Skeletal muscle cell (primary cell): ENCODE measurements around the gene HIVEP3.

Experiments
- DNase-seq: peaks from one replicate; pipeline ENCODE4 v3.0.0-alpha.2; 2010; ENCODE audit warnings: low read depth
- H3K4me3 ChIP-seq: 2 replicates; pipeline ENCODE4 v1.5.1; 2011; ENCODE audit warnings: low read depth, mild to moderate bottlenecking, control low read depth, low read length, moderate library complexity

Gene HIVEP3

DNA sequence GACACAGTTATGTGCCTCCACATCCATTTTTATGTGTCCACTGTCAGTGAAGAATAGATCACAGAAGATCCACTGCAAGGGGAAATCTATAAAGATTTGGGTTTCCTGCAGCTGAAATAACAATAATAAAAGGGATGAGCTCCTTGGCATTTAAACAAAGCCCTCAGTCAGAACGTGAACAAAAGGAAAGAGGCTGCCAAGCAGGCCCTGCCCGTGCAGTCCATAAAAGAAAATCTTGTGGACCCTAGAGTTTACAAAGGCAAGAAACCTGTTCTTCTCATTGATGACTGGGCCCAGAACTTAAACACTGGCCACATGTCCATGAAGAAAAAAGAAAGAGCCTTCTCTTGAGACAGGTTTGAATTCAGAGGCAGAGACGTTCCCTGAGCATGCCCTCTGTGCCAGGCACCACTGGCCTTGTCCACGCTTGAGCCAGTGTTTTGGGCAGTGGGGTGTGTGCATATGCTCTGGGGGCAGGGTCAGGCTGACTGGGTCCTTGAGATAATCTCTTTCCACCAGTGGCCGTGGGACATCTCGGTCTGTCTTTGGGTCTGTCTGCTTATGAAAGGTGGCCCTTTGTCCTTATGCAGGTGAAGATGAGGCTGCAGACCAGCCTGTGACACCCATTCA is 142.7 kb downstream of the HIVEP3 start:
- no peak overlapping the region for H3K4me3 ChIP-seq

DNA sequence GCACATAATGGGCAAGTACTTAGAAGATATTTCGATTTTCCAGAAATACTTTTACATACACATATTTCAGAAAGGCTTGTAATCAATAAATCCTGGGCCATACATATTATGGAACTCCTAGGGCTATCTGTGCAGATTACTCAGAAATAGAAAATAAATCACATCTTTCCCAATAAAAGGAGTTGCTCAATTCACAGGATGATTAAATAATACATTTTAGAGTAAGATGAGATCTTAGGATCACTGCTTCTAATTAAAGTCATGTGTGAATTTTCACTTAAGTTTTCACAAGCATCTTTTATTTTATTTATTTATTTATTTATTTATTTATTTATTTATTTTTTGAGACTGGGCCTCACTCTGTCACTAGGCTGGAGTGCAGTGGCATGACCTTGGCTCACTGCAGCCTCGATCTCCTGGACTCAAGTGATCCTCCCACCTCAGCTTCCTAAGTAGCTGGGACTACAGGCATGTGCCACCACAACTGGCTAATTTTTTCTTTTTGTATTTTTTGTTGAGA is 144.2 kb downstream of the HIVEP3 start:
- no peak overlapping the region for H3K4me3 ChIP-seq

More for the DNA sequence above, 142.7 kb downstream of the HIVEP3 start:
- no peak for DNase-seq

DNA sequence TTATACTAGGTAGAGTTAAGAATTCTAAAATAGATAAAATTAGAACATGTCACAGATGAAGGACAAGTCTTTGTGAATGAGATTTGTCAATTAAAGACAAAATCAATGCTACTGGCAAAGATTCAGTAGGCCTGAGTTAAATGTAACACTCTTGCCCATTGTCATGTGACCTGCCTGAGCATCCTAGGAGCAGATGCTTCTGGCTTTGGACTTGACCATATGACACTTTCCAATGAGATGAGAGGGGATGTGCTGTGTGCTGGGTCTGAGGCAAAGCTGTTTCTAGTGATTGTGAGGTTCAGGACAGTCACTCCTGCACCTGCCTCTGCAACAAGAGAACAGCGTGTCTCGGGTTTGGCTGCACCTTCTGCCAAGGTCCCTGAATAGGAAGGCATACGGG is 144.9 kb downstream of the HIVEP3 start:
- no peak overlapping the region for H3K4me3 ChIP-seq
- DNase-seq, result no peak

More for the DNA sequence above, 144.2 kb downstream of the HIVEP3 start:
- no peak for DNase-seq

DNA sequence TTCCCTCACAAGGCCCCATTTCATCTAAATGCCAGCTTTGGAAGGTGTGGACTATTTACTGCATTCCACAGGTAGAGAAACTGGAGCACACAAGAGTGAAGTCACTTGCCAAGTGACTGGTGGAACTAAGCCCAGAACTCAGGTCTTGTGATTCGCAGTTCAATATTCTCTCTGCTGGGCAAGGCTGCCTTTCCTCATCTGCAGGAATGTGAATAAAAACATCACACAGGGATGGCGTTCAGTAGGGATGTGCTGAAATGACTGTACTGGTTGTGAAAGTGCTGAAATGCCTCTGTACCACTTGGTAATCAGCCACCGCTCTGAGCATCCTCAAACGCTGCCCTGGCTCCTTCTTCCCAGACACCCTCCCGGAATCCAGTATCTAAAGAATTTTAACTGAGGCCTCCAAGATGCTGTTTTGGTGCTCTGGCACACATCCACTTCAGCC is 145.6 kb downstream of the HIVEP3 start:
- peak; percentile 73 for DNase-seq
- H3K4me3 ChIP-seq, result no peak overlapping the region

DNA sequence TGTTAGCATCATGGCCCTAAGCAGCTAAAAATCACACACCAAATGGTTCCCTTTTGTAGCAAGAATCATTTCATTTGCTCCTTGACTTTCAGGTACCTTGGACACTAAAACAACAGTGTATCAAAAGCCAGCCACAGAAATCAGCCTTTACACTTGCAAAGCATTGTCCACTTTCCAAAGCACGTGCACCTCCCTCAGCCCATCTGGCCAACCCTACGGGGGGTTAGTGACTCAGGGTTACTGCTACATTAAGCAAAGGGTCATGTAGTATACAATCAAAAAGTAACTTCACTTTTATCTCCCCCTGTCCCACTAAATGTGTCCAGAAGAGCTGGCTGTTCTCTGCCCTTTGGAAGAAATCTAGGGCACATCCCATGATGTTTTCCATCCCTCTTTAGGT is 149.7 kb downstream of the HIVEP3 start:
- DNase-seq, result no peak
- H3K4me3 ChIP-seq, result no peak overlapping the region

DNA sequence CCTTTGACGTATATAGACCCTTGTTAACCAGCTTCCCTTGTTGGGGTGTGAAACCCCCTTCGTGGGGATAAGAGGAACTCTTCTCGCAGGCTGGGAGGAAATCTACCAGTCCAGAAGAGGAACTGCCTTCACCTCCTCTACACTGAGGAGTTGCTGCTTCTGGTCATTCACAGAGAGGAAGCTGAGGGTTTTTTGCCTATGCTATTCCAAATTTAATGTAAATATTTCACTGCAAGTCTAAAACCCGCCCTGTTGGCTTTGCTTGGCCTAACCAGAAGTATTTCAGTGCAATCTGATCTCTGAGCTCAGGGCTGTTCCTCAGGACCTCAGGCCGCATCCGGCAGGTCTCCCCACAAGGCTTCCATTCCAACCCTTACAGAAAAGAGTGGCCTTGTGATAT is 150.1 kb downstream of the HIVEP3 start:
- H3K4me3 ChIP-seq, result no peak overlapping the region
- DNase-seq, result no peak

DNA sequence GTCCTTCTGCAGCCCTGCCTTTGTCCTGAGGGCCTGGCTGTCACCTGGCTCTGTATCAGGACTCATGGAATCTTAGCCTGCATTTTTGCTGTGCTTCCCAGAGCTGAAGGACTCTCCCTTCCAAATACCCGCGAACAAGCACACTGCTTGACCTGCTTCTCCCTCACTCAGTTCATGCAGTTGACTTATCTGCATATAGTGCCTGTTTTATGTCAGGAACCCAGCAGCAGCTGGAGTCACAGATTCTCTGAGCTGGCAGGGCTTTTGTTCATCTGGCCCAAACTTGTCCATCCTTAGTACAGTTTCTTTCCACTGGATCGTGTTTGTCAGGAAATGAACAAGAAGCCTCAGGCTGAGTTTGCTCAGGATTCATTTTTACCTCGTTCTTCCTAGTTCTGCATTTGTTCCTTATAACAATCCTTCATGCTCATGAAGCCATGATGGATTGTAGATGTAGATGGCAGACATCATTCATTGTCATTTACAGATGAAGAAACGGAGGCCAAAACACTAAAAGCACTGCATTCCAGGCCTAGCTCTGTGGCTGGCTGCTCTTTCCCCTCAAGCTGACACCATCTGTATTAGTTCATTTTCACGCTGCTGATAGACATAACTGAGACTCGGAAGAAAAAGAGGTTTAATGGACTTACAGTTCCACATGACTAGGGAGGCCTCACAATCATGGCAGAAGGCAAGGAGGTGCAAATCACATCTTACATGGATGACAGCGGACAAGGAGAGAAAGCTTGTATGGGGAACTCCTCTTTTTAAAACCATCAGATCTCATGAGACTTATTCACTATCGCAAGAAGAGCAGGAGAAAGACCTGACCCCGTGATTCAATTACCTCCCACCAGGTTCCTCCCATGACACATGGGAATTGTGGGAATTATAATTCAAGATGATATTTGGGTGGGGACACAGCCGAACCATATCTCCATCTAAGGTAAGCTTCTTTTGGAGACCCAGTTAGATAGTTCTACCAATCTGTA is 150.9 kb downstream of the HIVEP3 start:
- DNase-seq, result no peak
- H3K4me3 ChIP-seq, result no peak overlapping the region

DNA sequence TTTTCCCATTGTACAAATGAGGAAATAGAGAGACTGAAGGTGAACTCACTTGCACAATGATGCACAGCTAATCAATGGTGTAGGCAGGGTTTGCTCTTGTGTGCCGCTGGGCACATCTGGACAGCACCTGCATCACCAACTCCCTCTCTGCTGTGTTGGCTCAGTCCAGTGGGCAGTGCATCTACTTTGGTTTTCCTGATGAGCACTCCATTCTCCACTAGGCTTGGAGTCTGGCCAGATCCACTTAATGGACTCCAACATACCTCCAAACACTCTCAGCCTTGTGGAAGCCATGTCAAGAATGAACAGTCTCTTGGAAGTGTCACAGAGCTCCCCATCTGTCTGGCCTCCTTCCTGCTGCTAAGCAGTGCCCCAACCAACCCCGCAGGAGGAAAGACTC is 152.2 kb downstream of the HIVEP3 start:
- DNase-seq, result no peak
- H3K4me3 ChIP-seq, result no peak overlapping the region

DNA sequence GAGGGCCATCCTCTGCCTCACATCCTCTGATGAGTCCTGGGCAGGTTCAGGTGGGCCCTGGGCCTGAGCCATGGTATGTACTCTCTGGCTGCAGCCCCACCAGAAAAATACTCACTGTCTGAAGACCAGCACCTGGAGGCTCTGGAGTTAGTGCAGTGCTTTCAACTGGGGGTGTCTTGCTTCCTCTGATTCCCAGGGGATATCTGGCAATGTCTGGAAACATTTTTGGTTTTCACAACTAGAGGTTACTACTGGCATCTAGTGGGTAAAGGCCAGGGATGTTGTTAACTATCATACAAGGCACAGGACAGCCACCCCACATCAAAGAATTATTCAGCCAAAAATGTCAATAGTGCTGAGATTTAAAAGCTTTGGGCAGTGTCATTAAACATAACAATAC is 152.7 kb downstream of the HIVEP3 start:
- DNase-seq, result no peak
- no peak overlapping the region for H3K4me3 ChIP-seq

DNA sequence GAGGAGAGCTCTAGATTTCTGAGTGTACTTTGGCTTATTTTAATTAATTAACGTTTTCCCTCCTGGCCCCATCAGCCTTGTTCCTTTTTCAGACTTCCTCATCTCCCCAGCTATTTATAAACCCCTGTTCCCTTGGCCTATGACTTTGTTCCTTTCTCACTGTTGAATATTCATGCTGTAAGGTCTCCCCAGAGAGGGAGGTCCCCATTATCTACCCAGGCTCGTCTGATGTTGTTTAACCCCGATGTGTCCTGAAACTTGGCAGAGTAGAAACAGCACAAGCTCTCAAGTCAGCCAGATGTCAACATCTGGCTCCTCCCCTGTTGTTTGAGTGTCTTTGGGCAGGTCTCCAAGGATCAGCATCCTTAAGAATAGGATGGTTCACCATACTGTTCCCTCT is 153.6 kb downstream of the HIVEP3 start:
- no peak for DNase-seq

DNA sequence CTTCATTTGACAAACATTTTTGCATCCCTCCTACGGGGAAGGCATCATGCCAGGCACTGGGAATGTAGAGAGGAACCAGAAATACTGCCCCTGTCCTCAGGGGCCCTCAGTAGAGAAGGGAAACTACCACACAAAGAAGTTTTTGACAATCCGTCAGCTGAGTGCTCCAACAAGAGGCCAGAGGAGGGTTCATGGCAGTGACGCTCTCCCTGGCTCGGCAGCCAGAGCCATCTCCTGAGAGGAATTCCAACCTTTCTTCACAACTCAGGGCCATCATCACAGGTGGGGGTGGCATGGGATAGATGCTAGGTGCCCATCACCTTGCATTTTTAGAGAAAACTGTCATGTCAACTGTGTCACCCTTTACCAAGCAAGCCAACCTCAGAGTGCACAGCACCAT is 154.1 kb downstream of the HIVEP3 start:
- H3K4me3 ChIP-seq, result no peak overlapping the region
- no peak for DNase-seq

More for the DNA sequence above, 153.6 kb downstream of the HIVEP3 start:
- H3K4me3 ChIP-seq, result no peak overlapping the region

DNA sequence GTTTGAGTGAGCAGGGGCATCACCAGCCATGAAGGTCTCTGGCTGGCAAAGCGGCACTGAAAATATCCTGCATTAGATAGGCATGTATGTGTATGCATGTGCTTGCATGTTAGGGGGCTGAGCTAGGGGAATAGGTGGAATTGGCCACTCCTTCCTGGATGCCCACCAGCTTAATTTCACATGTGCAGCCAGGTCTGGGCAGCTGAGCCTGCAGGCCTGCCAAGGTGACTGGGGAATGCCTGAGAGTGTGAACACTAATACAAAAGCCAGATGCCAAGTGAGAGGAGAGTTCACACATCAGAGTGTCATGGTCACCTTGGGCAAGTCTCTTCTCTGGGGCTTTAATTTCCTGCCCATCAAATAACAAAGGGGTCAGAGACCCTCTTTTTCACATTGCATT is 155.9 kb downstream of the HIVEP3 start:
- no peak overlapping the region for H3K4me3 ChIP-seq
- no peak for DNase-seq

DNA sequence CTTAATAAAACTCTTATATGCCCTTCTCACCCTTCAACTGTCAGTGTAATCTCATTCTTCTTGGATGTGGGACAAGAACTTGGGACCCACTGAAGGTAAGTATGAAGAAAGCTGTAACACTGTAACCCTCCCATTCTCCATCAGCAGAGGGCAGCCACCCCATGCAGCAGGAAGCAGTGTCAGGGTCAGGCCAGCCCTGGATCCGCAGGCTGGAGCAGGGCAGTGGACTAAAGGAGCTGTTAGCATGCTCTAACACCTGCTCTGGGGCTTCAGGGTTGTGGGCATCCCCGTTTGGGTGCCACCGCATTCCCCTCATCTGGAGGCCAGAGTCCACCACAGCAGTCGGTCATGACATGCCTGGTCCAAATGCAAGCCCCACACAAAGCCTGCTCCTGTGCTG is 156.5 kb downstream of the HIVEP3 start:
- no peak overlapping the region for H3K4me3 ChIP-seq
- DNase-seq, result no peak

DNA sequence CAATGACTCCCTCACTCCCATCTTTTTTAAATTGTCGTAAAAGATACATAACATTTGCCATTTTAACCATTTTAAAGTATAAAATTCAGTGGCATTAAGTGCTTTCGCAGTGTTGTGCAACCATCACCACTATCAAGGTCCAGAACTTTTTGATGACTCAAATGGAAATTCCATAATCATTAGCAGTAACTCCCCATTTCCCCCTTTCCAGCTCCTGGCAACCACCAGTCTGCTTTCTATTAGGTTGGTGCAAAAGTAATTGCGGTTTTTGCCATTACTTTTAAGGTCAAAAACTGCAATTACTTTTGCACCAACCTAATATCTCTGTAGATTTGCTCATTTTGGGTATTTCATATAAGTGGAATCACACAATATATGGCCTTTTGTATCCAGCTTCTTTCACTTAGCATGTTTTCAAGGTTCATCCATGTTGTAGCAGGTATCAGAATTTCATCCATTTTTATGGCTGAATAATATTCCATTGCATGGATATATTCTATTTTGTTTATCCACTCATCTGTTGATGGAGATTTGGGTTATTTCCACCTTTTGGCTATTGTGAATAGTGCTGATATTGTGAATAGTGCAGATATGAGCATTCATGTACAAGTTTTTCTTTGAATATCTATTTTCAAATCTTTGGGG is 159.7 kb downstream of the HIVEP3 start:
- no peak overlapping the region for H3K4me3 ChIP-seq
- peak; percentile 79 for DNase-seq

DNA sequence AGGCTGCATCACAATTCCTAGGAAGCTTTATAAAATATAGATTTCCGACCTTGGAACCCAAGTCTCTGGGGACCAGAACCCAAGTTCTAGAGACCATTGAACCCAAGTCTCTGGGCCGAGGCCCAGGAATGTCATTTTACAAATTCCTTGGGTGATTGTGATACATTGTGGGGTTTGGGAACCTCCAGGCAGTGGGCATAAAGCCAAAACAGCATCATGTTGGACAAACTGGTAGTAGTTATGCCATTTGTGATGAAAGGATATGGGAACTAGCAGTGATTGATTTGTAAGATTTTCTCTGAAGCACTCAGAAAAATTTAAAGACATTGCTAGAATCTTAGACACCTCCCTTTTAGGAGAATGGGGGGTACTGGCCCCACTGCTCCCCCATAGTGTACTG is 160.2 kb downstream of the HIVEP3 start:
- DNase-seq, result peak; percentile 60
- no peak overlapping the region for H3K4me3 ChIP-seq

DNA sequence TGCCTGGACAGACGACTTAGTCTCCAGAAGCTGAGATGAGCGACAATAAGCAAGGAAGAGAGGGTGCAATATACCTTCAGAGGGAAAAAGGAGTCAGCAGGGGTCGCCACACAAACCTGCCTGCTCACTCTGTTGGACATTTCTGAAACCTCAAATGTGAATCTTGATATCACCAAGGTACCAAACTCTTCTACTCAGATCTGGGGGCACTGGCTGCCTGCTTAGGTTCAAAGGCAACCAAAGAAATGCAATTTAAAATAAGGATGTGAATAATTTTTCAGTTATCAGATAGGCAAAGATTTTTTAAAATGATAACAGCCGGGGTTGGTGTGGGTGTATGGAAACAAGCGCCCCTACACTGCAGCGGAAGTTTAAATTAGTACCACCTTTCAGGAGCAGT is 164.2 kb downstream of the HIVEP3 start:
- H3K4me3 ChIP-seq, result no peak overlapping the region
- DNase-seq, result no peak

DNA sequence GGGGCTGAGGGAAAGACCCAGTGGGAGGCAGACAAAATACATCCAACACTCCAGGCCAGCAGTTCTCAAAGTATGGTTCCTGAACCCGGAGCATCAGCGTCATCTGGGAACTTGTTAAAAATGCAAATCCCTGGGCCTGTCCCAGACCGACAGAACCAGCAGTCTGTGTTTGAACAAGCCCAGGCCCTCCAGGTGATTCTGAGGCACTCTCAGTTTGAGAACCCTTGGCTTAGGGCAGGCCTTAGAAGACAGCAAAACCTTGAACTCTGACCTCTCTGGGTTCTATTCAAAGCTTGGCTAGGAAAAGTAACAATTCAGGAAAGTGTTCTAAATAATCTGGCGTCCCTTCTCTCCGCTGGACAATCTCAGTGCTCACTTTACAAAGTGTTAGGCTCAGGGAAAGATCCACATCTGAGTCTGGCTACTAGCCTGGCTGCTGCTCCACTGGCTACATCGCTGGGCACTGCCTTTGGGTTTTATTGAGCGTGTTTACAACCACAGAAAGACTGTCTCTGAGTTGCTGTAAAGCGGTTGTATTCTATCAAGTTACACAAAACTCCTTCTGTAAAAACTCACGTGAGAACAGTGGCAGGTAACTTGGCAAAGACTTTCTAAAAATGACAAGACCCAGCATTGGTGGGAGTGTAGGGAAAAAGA is 166.1 kb downstream of the HIVEP3 start:
- H3K4me3 ChIP-seq, result no peak overlapping the region
- no peak for DNase-seq

DNA sequence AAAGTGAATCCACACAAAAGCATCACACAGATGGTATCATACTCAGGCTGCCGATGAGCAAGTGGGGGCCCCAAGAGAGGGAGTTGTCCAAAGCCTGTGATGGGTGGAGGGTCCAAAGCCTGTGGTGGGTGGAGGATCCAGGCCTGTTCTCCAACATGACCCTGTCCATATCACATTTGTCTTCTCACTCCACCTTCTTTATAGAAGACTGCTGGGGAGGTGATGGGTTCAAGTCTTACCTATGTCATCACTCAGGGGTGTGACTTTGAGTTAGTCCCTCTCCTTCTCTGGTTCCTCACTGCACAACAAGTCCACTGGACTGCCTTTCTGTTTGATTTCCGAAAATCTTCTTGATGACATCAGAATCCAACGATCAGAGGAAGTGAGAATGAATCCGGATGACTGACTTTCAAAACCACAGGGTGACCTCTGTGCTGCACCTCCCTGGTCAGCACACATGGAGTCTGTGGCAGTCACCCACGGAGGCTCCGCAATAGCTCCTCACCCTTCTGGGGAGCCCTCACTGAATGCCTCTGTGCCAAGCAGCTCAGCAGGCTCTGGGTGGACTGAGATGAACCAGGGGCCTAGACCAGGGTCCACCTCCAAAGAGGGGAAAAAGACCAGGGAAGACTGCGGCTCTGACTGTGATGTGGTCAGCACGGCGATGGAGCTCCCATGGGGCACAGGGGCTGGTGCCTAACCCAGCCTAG is 166.8 kb downstream of the HIVEP3 start:
- no peak overlapping the region for H3K4me3 ChIP-seq
- peak; percentile 80 for DNase-seq
